ENCODE measurements around the gene TMEM131L.
"Not testable (repeated sequence)": the region's sequence is repeated elsewhere in the genome, so short reads cannot be mapped to it uniquely, and the experiment has no call there.

The TMEM131L gene

GRCh38 chr4:153549405-153549804 is 83.2 kb downstream of the TMEM131L start:
- DNase-seq, result no peak

GRCh38 chr4:153553155-153553818 is 87.1 kb downstream of the TMEM131L start:
- no peak for DNase-seq

GRCh38 chr4:153553819-153554170 is 87.6 kb downstream of the TMEM131L start:
- DNase-seq, result no peak

- DNase-seq, result no peak
Measured at GRCh38 chr4:153555730-153556434, 89.7 kb downstream of the TMEM131L start.

- no peak for DNase-seq
Measured at GRCh38 chr4:153556435-153556815, 90.3 kb downstream of the TMEM131L start.

GRCh38 chr4:153560908-153561307 is 94.7 kb downstream of the TMEM131L start:
- DNase-seq, result no peak

- no peak for DNase-seq
Measured at GRCh38 chr4:153564630-153565525, 98.7 kb downstream of the TMEM131L start.

GRCh38 chr4:153566631-153567150 is 100.5 kb downstream of the TMEM131L start:
- DNase-seq, result no peak

GRCh38 chr4:153567660-153568059 is 101.5 kb downstream of the TMEM131L start:
- not testable (repeated sequence) for DNase-seq

- no peak for DNase-seq
Measured at GRCh38 chr4:153570228-153570973, 104.2 kb downstream of the TMEM131L start.

GRCh38 chr4:153571006-153571545 is 104.9 kb downstream of the TMEM131L start:
- DNase-seq, result no peak

- no peak for DNase-seq
Measured at GRCh38 chr4:153572609-153573008, 106.4 kb downstream of the TMEM131L start.

GRCh38 chr4:153573221-153573620 is 107.1 kb downstream of the TMEM131L start:
- no peak for DNase-seq

- DNase-seq, result peak; percentile 55
Measured at GRCh38 chr4:153573881-153574802, 108.0 kb downstream of the TMEM131L start.

- no peak for DNase-seq
Measured at GRCh38 chr4:153576443-153576774, 110.2 kb downstream of the TMEM131L start.

- DNase-seq, result no peak
Measured at GRCh38 chr4:153577053-153577452, 110.9 kb downstream of the TMEM131L start.

GRCh38 chr4:153579410-153579809 is 113.2 kb downstream of the TMEM131L start:
- no peak for DNase-seq

GRCh38 chr4:153579872-153580271 is 113.7 kb downstream of the TMEM131L start:
- no peak for DNase-seq

GRCh38 chr4:153582954-153583702 is 117.0 kb downstream of the TMEM131L start:
- DNase-seq, result no peak

GRCh38 chr4:153585026-153585425 is 118.9 kb downstream of the TMEM131L start:
- DNase-seq, result no peak
